ENCODE results near the gene FAM13A.

GRCh38 chr4:88892646-88893045 is 164.3 kb downstream of the FAM13A start:
- TF ChIP-seq RAD21 (IDR thresholded peaks at IDR 0.05; ENCODE audit: low read depth) (no peak), YY1 (IDR thresholded peaks at IDR 0.05; ENCODE audit: low read depth) (no peak), EGR1 (IDR thresholded peaks at IDR 0.05) (no peak), REST (IDR thresholded peaks at IDR 0.05; ENCODE audit: low read depth) (no peak), EP300 (IDR thresholded peaks at IDR 0.05; ENCODE audit: borderline replicate concordance) (no peak), MAX (IDR thresholded peaks at IDR 0.05) (no peak), TAF1 (IDR thresholded peaks at IDR 0.05; ENCODE audit: low read depth) (no peak), CEBPB (IDR thresholded peaks at IDR 0.05) (no peak), USF1 (IDR thresholded peaks at IDR 0.05) (no peak), ZBTB7A (IDR thresholded peaks at IDR 0.05; ENCODE audit: low read depth) (no peak), TCF12 (IDR thresholded peaks at IDR 0.05; ENCODE audit: low read depth) (no peak), TEAD4 (IDR thresholded peaks at IDR 0.05) (no peak), CREB1 (IDR thresholded peaks at IDR 0.05; ENCODE audit: low read depth) (no peak)
